GM12864 (cell line): Measurements from ENCODE around the gene KCNF1.

Source experiments
- DNase-seq: peaks from one replicate; pipeline ENCODE4 v3.0.0-alpha.2; 2011; ENCODE audit warnings: low read depth
- H3K4me3 ChIP-seq: 2 replicates; pipeline ENCODE4 v1.5.1; 2011; ENCODE audit warnings: mild to moderate bottlenecking, low read depth, low read length, control low read depth
- TF ChIP-seq, protein P1 (sequence below): IDR thresholded peaks from 2 replicates; pipeline ENCODE4 v1.5.1; 2011; ENCODE audit warnings: low read depth, mild to moderate bottlenecking, moderate library complexity, low read length, control low read depth, inconsistent platforms; ENCODE audit errors: missing control alignments

The KCNF1 gene

DNA sequence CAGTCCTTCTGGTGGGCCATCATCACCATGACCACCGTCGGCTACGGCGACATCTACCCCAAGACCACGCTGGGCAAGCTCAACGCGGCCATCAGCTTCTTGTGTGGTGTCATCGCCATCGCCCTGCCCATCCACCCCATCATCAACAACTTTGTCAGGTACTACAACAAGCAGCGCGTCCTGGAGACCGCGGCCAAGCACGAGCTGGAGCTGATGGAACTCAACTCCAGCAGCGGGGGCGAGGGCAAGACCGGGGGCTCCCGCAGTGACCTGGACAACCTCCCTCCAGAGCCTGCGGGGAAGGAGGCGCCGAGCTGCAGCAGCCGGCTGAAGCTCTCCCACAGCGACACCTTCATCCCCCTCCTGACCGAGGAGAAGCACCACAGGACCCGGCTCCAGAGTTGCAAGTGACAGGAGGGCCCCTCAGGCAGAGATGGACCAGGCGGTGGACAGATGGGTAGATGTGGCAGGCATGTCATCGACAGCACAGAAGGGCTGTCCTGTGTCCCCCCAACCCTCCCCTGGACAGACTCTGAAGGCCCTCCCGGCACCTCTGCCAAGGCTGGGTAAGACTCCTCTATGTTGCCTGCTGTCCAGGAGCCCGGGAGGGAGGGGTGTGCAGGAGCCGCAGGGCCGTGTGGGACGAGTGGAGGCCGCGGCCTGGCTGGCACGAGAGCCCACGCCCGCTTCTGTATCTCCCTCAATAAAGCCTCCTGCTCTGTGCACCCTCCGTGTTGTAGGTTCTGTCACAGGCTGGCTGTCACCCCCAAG is 2.0 kb downstream of the KCNF1 start:
- no peak for DNase-seq
- H3K4me3 ChIP-seq, result no peak overlapping the region
- TF ChIP-seq, protein P1, sequence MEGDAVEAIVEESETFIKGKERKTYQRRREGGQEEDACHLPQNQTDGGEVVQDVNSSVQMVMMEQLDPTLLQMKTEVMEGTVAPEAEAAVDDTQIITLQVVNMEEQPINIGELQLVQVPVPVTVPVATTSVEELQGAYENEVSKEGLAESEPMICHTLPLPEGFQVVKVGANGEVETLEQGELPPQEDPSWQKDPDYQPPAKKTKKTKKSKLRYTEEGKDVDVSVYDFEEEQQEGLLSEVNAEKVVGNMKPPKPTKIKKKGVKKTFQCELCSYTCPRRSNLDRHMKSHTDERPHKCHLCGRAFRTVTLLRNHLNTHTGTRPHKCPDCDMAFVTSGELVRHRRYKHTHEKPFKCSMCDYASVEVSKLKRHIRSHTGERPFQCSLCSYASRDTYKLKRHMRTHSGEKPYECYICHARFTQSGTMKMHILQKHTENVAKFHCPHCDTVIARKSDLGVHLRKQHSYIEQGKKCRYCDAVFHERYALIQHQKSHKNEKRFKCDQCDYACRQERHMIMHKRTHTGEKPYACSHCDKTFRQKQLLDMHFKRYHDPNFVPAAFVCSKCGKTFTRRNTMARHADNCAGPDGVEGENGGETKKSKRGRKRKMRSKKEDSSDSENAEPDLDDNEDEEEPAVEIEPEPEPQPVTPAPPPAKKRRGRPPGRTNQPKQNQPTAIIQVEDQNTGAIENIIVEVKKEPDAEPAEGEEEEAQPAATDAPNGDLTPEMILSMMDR, result no peak

DNA sequence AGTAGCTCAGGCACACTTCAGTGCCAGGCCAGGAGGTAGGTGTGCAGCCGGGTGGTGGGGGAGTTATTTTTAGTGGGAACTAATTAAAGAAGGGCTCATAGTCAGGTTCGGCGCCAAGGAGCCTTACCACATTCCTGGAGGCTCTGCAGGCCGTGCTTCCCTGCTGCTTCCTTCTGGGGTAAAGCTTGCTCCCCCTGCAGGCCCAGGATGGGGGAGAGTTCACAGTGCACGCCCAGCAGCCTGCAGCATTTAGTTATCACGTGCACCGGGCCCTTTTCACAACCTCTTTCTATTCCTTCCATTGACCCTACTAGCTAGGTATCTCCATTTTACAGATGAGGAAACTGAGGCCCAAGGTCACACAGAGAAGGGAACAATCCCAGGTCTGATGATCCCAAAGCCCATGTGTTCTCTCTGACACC is 2.5 kb downstream of the KCNF1 start:
- TF ChIP-seq, protein P1, result peak; percentile 36
- H3K4me3 ChIP-seq, result no peak overlapping the region
- DNase-seq, result no peak

DNA sequence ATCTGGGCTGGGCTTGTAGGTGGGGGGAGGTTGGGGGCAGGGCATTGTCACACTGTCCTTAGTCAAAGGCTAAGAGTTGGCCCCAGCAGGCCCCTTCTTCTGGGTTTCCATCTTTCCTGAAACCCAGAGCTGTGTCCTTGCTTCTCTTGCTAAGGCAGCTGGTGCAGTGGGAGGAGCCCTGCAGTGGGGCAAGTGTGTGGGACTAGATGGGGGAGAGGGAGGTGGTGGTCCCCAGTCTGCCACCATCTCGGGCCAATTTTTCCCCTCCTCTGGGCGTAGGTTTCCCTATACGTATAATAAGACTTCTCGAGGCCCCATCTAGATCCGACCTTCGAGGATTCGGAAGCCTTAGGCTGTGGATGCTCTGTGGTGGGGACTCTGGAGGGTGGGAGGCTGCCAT is 3.5 kb downstream of the KCNF1 start:
- DNase-seq, result no peak
- TF ChIP-seq, protein P1, result no peak
- H3K4me3 ChIP-seq, result no peak overlapping the region

DNA sequence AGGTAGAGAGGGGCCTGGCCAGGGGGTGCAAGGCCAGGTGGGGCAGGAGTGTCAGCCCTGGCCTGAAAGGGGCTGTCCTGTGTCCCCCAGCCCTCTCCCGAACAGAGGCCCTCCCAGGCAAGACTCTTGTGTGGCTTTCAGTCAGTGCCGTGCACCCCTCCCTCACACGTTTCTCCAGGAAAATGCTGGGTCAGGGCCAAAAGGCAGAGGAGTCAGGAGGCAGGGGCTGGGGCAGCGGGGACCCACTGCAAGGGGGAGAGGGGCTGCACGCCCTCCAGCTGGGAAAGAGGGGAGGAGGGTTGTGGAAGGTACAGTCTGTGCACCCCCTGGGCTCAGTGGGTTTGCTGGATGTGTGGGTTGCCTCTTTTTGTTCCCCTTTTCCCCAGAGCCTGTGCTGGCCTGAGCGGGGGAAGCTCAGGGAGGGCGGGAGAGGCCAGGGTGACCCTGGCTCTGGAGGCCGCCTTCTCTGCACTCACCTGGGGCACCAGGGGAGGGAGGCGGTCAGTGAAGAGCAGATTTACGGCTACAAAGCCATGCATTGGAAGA is 4.1 kb downstream of the KCNF1 start:
- TF ChIP-seq, protein P1, result no peak
- no peak for DNase-seq
- no peak overlapping the region for H3K4me3 ChIP-seq

- DNase-seq, result no peak
- H3K4me3 ChIP-seq, result no peak overlapping the region
- TF ChIP-seq, protein P1, result no peak
These were observed 5.2 kb downstream of the KCNF1 start for GRCh38 chr2:10916953-10917352.

- TF ChIP-seq, protein P1, result no peak
- no peak for DNase-seq
- H3K4me3 ChIP-seq, result no peak overlapping the region
These were observed 6.2 kb downstream of the KCNF1 start for GRCh38 chr2:10917927-10918326.

GRCh38 chr2:10918661-10919409 is 7.1 kb downstream of the KCNF1 start:
- no peak overlapping the region for H3K4me3 ChIP-seq
- DNase-seq, result no peak
- TF ChIP-seq, protein P1, result no peak
